ENCODE results near the gene KEL.
A peak's percentile ranks its signal among the peaks of the same experiment; 100 is the strongest.

Gene KEL

GRCh38 chr7:142962991-142963390, 828 bp upstream of the KEL start:
- no peak for DNase-seq (ENCODE audit: low spot score)

GRCh38 chr7:142961595-142961972, 579 bp downstream of the KEL start:
- no peak for DNase-seq (ENCODE audit: low spot score)

GRCh38 chr7:142960955-142961512, 1.1 kb downstream of the KEL start:
- no peak for DNase-seq (ENCODE audit: low spot score)

GRCh38 chr7:142959202-142959601, 3.0 kb downstream of the KEL start:
- DNase-seq (ENCODE audit: low spot score) = no peak

- no peak for DNase-seq (ENCODE audit: low spot score)
Observed at GRCh38 chr7:142957723-142958122, 4.4 kb downstream of the KEL start.

- no peak for DNase-seq (ENCODE audit: low spot score)
Observed at GRCh38 chr7:142956951-142957623, 5.1 kb downstream of the KEL start.

- no peak for DNase-seq (ENCODE audit: low spot score)
Observed at GRCh38 chr7:142954680-142955268, 7.4 kb downstream of the KEL start.

- no peak for DNase-seq (ENCODE audit: low spot score)
Observed at GRCh38 chr7:142950235-142950634, 11.9 kb downstream of the KEL start.

GRCh38 chr7:142948603-142949002, 13.6 kb downstream of the KEL start:
- DNase-seq (ENCODE audit: low spot score) = no peak

GRCh38 chr7:142945001-142945400, 17.2 kb downstream of the KEL start:
- no peak for DNase-seq (ENCODE audit: low spot score)

GRCh38 chr7:142943706-142944268, 18.4 kb downstream of the KEL start:
- no peak for DNase-seq (ENCODE audit: low spot score)

GRCh38 chr7:142942746-142943145, 19.4 kb downstream of the KEL start:
- no peak for DNase-seq (ENCODE audit: low spot score)

- no peak for DNase-seq (ENCODE audit: low spot score)
Observed at GRCh38 chr7:142941541-142941940, 20.6 kb downstream of the KEL start.

- DNase-seq (ENCODE audit: low spot score) = no peak
Observed at GRCh38 chr7:142940966-142941535, 21.1 kb downstream of the KEL start.

- peak; percentile 9 for DNase-seq (ENCODE audit: low spot score)
Observed at GRCh38 chr7:142939226-142939910, 22.8 kb downstream of the KEL start, which contains the start of gene LLCFC1. Gene LLCFC1 (plus strand): TSS chr7:142939484. CDS start chr7:142939622, 138 bp downstream.

- no peak for DNase-seq (ENCODE audit: low spot score)
Observed at GRCh38 chr7:142938611-142939010, 23.6 kb downstream of the KEL start.

GRCh38 chr7:142935941-142936565, 26.1 kb downstream of the KEL start:
- no peak for DNase-seq (ENCODE audit: low spot score)

GRCh38 chr7:142934056-142934455, 28.1 kb downstream of the KEL start:
- DNase-seq (ENCODE audit: low spot score) = no peak

- no peak for DNase-seq (ENCODE audit: low spot score)
Observed at GRCh38 chr7:142933624-142934023, 28.5 kb downstream of the KEL start, which contains the start of gene TRPV5. Gene TRPV5 (minus strand): TSS chr7:142933746. CDS start chr7:142933459, 287 bp downstream.

- DNase-seq (ENCODE audit: low spot score) = no peak
Observed at GRCh38 chr7:142933092-142933475, 29.1 kb downstream of the KEL start.

- no peak for DNase-seq (ENCODE audit: low spot score)
Observed at GRCh38 chr7:142932386-142933091, 29.6 kb downstream of the KEL start.
